Mammary epithelial cell (primary cell): ENCODE measurements around the gene PAIP2.

Experiments used
- EZH2 ChIP-seq: IDR thresholded peaks from 2 replicates; pipeline ENCODE4 v1.6.1; 2012; ENCODE audit warnings: low read length, inconsistent platforms, borderline replicate concordance
- TF ChIP-seq, protein P1 (sequence below), 2 donors: IDR thresholded peaks in 1 of 2; conservative IDR thresholded peaks in 1 of 2; 2 replicates each; pipeline ENCODE4 v1.5.1; 2011 to 2012; ENCODE audit warnings: inconsistent platforms in 2 of 2, low read length in 2 of 2, mild to moderate bottlenecking in 2 of 2, control low read depth in 1 of 2, low read depth in 1 of 2; ENCODE audit not compliant: insufficient read depth in 1 of 2; ENCODE audit errors: extremely low read depth in 1 of 2

DNA sequence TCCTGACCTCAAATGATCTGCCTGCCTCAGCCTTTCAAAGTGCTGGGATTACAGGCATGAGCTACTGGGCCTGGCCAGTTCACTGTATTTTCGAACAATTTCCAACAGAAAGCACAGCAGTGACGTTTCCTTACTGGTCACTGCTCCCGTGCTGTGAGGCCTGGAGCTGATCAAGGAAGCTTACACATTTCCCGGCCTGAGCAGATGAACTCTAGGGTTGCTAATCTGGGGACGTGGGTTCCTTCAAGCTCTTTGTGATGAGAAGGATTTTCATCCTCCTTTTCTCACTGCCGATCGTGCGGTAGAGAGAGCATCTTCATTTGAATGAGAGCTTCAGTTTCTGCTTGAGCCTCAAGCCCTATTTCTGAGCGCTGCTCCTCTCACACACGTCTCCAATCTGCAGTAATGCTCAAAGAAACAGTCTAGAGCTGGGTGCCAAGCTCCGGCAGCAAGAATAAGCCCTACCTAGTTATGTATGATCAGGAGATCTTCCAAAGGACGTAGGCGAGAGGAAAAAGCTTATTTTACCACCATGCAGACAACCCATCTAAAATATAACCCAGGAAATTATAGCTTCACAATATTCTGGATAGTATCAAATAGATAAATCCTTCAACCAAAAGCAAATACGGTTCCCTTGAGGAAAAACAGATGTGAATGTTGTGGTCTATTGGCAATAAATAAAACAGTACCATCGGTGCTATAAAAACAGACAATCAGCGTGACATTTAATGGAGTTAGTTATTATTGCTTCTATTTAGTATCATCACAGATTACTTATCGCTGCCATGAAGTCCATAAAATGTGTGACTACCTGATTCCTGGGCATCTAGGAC is 69.6 kb downstream of the PAIP2 start:
- TF ChIP-seq, protein P1, sequence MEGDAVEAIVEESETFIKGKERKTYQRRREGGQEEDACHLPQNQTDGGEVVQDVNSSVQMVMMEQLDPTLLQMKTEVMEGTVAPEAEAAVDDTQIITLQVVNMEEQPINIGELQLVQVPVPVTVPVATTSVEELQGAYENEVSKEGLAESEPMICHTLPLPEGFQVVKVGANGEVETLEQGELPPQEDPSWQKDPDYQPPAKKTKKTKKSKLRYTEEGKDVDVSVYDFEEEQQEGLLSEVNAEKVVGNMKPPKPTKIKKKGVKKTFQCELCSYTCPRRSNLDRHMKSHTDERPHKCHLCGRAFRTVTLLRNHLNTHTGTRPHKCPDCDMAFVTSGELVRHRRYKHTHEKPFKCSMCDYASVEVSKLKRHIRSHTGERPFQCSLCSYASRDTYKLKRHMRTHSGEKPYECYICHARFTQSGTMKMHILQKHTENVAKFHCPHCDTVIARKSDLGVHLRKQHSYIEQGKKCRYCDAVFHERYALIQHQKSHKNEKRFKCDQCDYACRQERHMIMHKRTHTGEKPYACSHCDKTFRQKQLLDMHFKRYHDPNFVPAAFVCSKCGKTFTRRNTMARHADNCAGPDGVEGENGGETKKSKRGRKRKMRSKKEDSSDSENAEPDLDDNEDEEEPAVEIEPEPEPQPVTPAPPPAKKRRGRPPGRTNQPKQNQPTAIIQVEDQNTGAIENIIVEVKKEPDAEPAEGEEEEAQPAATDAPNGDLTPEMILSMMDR (conservative IDR thresholded peaks at IDR 0.05 in 1 of 2, IDR thresholded peaks at IDR 0.05 in 1 of 2; ENCODE audit: extremely low read depth in 1 of 2, insufficient read depth in 1 of 2, low read depth in 1 of 2, low read length in 2 of 2): no peak
- no peak for TF ChIP-seq EZH2
